ENCODE results near the gene MOBP.

MOBP gene

DNA sequence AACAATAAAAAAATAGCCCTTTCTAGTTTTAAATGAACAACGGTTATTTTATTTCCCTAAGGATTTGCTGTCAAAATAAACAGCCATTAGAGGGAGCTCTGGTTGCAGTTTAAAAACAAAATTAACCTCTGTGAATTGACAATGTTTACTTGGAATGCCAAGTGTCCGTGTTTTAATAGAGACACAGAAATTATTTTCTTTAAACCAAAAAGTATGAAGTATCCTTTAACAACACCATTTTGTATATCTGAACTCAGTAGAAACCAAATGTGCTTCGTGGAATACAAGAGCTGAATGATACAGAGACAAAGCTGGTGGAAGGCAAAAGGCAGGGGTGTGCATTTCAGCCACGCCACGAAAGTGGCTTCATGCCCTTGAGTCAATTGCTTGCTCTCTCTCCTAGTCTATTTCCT, 74.4 kb downstream of the MOBP start:
- peak; percentile 30 for DNase-seq (ENCODE audit: low read depth)

DNA sequence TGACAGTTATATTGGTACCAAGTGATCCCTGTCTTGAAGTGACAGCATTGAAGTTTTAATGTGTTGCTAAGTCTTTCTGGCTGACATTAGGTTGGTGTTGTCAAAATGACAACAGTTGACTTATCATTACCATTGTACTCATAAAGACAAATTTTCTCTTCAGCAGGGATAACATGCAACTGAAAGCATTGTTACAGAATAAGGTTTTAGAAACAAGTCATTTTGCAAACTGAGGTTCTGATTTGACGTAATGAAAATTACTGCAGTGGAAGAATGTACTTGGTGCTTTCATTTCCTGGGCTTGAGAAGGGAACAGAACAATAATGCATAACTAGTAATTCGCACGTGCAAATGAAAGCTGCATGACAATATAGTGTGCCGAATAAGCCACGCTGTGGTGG, 75.1 kb downstream of the MOBP start:
- no peak for DNase-seq (ENCODE audit: low read depth)

DNA sequence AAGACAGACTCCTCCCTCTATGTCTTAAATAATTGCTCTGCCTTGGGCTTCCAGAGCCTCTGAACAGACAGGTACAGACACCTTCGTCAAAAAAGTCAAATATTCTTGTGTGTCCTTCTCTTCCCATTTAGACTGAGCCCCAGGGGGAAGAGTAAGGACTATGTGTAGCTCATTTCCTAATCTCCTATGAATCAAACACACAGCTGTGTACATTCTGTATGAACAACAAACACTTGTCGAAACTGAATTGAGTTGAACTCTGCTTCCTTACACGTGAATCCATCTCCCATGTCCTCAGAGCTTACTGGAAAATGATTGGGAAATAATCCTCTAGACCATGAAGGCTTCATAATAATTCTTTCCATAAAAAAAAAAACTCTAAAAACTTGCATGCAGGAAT, 80.8 kb downstream of the MOBP start:
- DNase-seq (ENCODE audit: low read depth): no peak

DNA sequence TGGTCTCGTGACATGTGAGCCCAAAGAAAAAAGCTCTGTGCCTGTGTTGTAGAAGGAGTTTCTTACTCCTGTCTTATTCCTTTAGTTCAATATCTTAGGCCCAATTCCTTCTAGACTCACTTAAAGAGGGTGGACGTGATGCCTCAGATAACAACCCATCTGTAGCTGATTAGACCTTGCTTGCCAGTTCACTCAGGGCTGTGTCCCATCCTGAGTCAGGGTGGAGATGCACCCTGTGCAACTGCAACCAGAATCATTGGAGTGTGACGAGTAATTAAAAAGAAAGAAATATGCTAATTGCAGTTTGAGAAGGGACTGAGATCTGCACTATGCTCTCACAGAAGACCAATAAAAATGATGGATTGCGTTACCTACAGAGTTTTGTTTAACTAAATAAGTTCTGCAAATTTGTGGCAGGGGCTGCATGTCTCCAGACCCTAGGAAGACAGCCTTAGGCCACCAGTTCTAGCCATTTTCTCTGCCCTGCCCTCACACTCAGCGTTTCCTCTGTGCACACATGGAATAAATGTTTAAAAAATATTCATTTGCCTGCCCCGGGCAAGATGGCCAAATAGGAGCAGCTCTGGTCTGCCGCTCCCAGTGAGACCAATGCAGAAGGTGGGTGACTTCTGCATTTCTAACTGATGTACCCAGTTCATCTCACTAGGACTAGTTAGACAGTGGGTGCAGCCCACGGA, 83.0 kb downstream of the MOBP start:
- DNase-seq (ENCODE audit: low read depth): no peak
